Stimulated activated CD8-positive, alpha-beta memory T cell treated with anti-CD3 and anti-CD28 coated beads, Interleukin-2, amount 100 ng/mL, for 1 hour (primary cell): ENCODE data around the gene TPK1.
"Not testable (repeated sequence)": the region's sequence is repeated elsewhere in the genome, so short reads cannot be mapped to it uniquely, and the experiment has no call there.

Source experiments
- DNase-seq, 2 donors: peaks; one replicate each; pipeline ENCODE4 v3.0.0-alpha.2; 2020; ENCODE audit warnings: low read depth in 2 of 2

The TPK1 gene

GRCh38 chr7:144822223-144822622 lies 13.6 kb downstream of the TPK1 start:
- DNase-seq, result no peak

- DNase-seq, result no peak
Measured at GRCh38 chr7:144821067-144821466, 14.8 kb downstream of the TPK1 start.

- DNase-seq, result no peak
Measured at GRCh38 chr7:144820552-144820951, 15.3 kb downstream of the TPK1 start.

GRCh38 chr7:144819566-144819965 lies 16.3 kb downstream of the TPK1 start:
- DNase-seq, result no peak

- DNase-seq, result peak in 1 of 2 donors; percentile 17
Measured at GRCh38 chr7:144818511-144818910, 17.3 kb downstream of the TPK1 start.

- no peak for DNase-seq
Measured at GRCh38 chr7:144817001-144817400, 18.9 kb downstream of the TPK1 start.

GRCh38 chr7:144814299-144814698 lies 21.6 kb downstream of the TPK1 start:
- DNase-seq, result no peak

- DNase-seq, result no peak
Measured at GRCh38 chr7:144812379-144813283, 23.2 kb downstream of the TPK1 start.

- DNase-seq, result no peak
Measured at GRCh38 chr7:144805627-144806239, 30.1 kb downstream of the TPK1 start.

- DNase-seq, result not testable (repeated sequence)
Measured at GRCh38 chr7:144800678-144801436, 35.0 kb downstream of the TPK1 start.

- no peak for DNase-seq
Measured at GRCh38 chr7:144796919-144797318, 38.9 kb downstream of the TPK1 start.

GRCh38 chr7:144792050-144792449 lies 43.8 kb downstream of the TPK1 start:
- DNase-seq, result no peak

- no peak for DNase-seq
Measured at GRCh38 chr7:144791488-144791887, 44.4 kb downstream of the TPK1 start.

GRCh38 chr7:144787127-144787526 lies 48.7 kb downstream of the TPK1 start:
- no peak for DNase-seq

GRCh38 chr7:144786522-144786921 lies 49.3 kb downstream of the TPK1 start:
- no peak for DNase-seq

GRCh38 chr7:144786079-144786478 lies 49.8 kb downstream of the TPK1 start:
- no peak for DNase-seq

GRCh38 chr7:144785521-144785920 lies 50.3 kb downstream of the TPK1 start:
- no peak for DNase-seq

GRCh38 chr7:144784943-144785342 lies 50.9 kb downstream of the TPK1 start:
- no peak for DNase-seq

- DNase-seq, result no peak
Measured at GRCh38 chr7:144784441-144784840, 51.4 kb downstream of the TPK1 start.

GRCh38 chr7:144782883-144783282 lies 53.0 kb downstream of the TPK1 start:
- DNase-seq, result no peak

- DNase-seq, result no peak
Measured at GRCh38 chr7:144780071-144780608, 55.7 kb downstream of the TPK1 start.

GRCh38 chr7:144777889-144778288 lies 58.0 kb downstream of the TPK1 start:
- DNase-seq, result not testable (repeated sequence)
